NB4 (cell line): ENCODE measurements around the gene MBLAC1.

Experiments
- DNase-seq: peaks from one replicate; pipeline ENCODE4 v3.0.0; 2010; ENCODE audit warnings: low read depth
- H3K4me3 ChIP-seq: one replicate; pipeline ENCODE4 v1.5.1; 2011; ENCODE audit warnings: mild to moderate bottlenecking, low read depth, low read length, moderate library complexity
- CTCF ChIP-seq: IDR thresholded peaks from one replicate; pipeline ENCODE4 v1.5.1; 2012; ENCODE audit warnings: low read depth, low read length
- MYC ChIP-seq: IDR thresholded peaks from 2 replicates; pipeline ENCODE4 v1.6.1; 2011; ENCODE audit warnings: low read depth, low read length
- POLR2A ChIP-seq: IDR thresholded peaks from 2 replicates; pipeline ENCODE4 v1.6.1; 2011; ENCODE audit warnings: mild to moderate bottlenecking; ENCODE audit not compliant: insufficient read length; ENCODE audit errors: extremely low read depth
- TF ChIP-seq, protein P1 (sequence below): IDR thresholded peaks from 2 replicates; pipeline ENCODE4 v1.6.1; 2011; ENCODE audit warnings: low read depth, low read length

Gene MBLAC1

DNA sequence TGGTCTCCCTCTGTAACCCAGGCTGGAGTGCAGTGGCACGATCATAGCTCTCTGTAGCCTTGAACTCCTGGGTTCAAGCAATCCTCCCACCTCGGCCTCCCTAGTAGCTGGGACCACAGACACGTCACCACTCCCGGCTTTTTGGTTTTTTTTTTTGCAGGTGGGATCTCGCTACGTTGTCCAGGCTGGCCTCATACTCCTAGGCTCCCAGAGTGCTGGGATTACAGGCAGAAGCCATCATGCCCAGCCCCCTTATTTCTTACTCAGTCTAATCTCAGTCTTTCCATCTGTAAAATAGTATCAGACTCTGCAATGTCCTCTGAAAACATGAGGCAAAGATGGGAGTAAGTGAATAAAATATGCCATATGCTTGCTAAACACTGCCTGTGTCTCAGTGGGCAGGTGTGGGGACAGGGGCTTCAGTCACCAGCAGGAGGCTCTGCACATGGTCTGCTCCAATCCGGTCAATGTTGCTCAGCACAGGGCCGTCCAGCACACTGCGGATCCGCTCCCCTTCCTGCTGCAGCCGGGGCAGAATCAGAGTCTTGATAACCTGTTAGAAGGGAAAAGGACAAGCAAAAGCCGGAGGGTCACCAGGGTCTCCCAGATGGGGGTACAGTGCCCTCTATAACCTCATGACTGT lies 17.1 kb upstream of the MBLAC1 start:
- TF ChIP-seq MYC (no peak), POLR2A (no peak), CTCF (peak; percentile 24)
- TF ChIP-seq, protein P1, sequence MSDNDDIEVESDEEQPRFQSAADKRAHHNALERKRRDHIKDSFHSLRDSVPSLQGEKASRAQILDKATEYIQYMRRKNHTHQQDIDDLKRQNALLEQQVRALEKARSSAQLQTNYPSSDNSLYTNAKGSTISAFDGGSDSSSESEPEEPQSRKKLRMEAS: no peak
- no peak overlapping the region for H3K4me3 ChIP-seq
- peak; percentile 31 for DNase-seq

DNA sequence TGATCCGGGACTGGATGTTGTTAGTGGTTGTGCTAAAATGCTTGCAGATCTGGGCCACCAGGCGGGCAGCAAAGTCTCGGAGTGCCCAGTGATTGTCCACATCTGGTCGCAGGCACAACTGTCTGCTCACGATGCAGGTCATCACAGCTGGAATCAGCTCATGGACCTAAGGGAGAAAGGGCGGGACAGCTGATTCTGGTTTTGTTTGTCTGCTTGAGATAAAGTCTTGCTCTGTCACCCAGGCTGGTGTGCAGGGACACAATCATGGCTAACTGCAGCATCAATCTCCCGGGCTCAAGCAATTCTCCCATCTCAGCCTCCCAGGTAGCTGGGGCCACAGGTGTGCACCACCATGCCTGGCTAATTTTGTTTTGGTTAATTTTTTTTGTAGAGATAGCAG lies 15.6 kb upstream of the MBLAC1 start:
- no peak for DNase-seq
- H3K4me3 ChIP-seq: no peak overlapping the region
- TF ChIP-seq CTCF (no peak), MYC (no peak), POLR2A (no peak)
- TF ChIP-seq, protein P1: no peak

- DNase-seq: no peak
- TF ChIP-seq POLR2A (no peak), CTCF (no peak), MYC (no peak)
- TF ChIP-seq, protein P1: no peak
- no peak overlapping the region for H3K4me3 ChIP-seq
Observed at GRCh38 chr7:100111914-100112313, 14.9 kb upstream of the MBLAC1 start.

DNA sequence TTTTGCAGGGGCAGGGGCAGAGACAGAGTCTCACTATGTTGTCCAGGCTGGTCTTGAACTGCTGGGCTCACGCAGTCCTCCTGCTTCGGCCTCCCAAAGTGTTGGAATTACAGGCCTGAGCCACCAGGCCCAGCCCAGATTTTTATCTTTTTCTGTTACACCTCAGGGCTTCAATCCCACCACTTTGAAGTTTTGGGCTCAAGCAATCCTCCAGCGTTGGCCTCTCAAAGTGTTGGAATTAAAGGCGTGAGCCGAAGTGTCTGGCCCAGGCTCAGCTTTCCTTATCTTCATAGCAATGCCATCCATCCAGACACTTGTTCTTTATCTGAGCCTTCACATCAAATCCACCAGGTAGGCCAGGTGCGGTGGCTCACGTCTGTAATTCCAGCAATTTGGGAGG lies 11.7 kb upstream of the MBLAC1 start:
- no peak for TF ChIP-seq CTCF
- no peak for TF ChIP-seq POLR2A
- no peak for TF ChIP-seq MYC
- TF ChIP-seq, protein P1: no peak
- no peak for DNase-seq
- H3K4me3 ChIP-seq: no peak overlapping the region

GRCh38 chr7:100118388-100119071 lies 8.2 kb upstream of the MBLAC1 start:
- TF ChIP-seq POLR2A: no peak
- TF ChIP-seq, protein P1: no peak
- TF ChIP-seq CTCF: no peak
- TF ChIP-seq MYC: no peak
- peak overlapping the region; percentile 99 for H3K4me3 ChIP-seq
- DNase-seq: no peak
